GM20431 (cell line): Measurements from ENCODE around the gene ZNF574.

Experiments used
- in situ Hi-C: fragments of 300-500 bp; cut with MseI, MboI; formaldehyde crosslinking; loops from one replicate; pipeline ENCODE4 v1.15.0; 2020; ENCODE audit warnings: low sequenced_read_pairs; ENCODE audit not compliant: unreplicated experiment

ZNF574 gene

DNA sequence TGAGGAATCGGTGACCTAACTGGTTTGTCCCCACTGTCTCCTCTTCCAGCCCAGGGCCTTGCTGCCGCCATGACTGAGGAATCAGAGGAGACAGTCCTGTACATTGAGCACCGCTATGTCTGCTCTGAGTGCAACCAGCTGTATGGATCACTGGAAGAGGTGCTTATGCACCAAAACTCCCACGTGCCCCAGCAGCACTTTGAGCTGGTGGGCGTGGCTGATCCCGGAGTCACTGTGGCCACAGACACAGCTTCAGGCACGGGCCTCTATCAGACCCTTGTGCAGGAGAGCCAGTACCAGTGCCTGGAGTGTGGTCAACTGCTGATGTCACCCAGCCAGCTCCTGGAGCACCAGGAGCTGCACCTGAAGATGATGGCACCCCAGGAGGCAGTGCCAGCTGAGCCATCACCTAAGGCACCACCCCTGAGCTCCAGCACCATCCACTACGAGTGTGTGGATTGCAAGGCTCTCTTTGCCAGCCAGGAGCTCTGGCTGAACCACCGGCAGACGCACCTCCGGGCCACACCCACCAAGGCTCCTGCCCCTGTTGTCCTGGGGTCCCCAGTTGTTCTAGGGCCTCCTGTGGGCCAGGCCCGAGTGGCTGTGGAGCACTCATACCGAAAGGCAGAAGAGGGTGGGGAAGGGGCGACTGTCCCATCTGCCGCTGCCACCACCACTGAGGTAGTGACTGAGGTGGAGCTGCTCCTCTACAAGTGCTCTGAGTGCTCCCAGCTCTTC, 2.7 kb downstream of the ZNF574 start:
- in situ Hi-C loops, result no loop called here

DNA sequence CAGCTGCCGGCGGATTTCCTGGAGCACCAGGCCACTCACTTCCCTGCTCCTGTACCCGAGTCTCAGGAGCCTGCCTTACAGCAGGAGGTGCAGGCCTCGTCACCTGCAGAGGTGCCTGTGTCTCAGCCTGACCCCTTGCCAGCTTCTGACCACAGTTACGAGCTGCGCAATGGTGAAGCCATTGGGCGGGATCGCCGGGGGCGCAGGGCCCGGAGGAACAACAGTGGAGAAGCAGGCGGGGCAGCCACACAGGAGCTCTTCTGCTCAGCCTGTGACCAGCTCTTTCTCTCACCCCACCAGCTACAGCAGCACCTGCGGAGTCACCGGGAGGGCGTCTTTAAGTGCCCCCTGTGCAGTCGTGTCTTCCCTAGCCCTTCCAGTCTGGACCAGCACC, 3.3 kb downstream of the ZNF574 start:
- in situ Hi-C loops, result no loop called here

DNA sequence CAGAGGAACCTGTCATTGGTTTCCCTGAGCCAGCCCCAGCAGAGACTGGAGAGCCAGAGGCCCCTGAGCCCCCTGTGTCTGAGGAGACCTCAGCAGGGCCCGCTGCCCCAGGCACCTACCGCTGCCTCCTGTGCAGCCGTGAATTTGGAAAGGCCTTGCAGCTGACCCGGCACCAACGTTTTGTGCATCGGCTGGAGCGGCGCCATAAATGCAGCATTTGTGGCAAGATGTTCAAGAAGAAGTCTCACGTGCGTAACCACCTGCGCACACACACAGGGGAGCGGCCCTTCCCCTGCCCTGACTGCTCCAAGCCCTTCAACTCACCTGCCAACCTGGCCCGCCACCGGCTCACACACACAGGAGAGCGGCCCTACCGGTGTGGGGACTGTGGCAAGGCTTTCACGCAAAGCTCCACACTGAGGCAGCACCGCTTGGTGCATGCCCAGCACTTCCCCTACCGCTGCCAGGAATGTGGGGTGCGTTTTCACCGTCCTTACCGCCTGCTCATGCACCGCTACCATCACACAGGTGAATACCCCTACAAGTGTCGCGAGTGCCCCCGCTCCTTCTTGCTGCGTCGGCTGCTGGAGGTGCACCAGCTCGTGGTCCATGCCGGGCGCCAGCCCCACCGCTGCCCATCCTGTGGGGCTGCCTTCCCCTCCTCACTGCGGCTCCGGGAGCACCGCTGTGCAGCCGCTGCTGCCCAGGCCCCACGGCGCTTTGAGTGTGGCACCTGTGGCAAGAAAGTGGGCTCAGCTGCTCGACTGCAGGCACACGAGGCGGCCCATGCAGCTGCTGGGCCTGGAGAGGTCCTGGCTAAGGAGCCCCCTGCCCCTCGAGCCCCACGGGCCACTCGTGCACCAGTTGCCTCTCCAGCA, 4.2 kb downstream of the ZNF574 start:
- in situ Hi-C loops, result no loop called here

DNA sequence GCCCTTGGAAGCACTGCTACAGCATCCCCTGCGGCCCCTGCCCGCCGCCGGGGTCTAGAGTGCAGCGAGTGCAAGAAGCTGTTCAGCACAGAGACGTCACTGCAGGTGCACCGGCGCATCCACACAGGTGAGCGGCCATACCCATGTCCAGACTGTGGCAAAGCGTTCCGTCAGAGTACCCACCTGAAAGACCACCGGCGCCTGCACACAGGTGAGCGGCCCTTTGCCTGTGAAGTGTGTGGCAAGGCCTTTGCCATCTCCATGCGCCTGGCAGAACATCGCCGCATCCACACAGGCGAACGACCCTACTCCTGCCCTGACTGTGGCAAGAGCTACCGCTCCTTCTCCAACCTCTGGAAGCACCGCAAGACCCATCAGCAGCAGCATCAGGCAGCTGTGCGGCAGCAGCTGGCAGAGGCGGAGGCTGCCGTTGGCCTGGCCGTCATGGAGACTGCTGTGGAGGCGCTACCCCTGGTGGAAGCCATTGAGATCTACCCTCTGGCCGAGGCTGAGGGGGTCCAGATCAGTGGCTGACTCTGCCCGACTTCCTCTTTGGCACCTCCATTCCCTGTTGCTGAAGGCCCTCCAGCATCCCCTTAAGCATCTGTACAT, 4.9 kb downstream of the ZNF574 start:
- in situ Hi-C loops, result no loop called here

DNA sequence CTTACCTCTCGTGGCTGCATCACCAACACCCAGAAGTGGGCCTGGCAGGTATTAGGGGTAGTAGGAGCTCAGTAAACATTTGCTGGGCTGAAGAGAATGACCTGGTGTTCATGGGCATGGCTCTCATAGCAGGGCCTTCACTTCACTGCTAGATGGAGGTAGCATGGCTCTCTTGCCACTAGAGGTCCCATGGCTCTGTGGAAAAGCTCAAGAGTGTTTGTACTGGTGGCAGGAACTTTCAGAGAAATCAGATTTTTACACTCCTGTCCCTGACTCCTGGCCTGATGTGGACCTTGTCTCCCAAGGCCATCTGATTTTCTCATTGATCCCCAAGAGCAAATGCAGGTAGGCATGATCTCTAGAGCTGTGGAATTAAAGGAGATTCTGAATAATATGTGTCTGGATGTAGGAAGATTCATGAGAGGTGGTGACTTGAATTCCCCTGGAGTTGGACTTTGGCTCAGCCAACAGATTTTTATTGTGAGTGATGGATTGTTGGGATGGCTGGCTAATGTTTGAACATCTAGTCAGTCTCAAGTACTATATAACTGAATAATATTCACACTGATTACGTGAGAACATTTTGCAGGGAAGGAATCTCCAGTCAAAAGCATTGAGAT, 5.7 kb downstream of the ZNF574 start:
- in situ Hi-C loops, result no loop called here

DNA sequence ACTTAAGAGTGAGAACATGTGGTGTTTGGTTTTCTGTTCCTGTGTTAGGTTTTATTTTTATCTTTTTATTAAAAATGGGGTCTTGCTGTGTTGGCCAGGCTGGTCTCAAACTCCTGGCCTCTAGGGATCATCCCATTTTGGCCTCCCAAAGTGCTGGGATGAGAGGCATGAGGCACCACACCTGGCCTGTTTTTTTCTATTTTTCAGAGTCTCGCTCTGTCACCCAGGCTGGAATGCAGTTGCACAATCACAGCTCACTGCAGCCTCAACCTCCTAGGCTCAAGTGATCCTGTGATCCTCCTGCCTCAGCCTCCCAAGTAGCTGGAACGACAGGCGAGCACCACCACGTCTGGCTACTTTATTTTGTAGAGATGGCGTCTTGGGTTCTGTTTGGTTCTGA, 7.6 kb downstream of the ZNF574 start:
- in situ Hi-C loops, result no loop called here

DNA sequence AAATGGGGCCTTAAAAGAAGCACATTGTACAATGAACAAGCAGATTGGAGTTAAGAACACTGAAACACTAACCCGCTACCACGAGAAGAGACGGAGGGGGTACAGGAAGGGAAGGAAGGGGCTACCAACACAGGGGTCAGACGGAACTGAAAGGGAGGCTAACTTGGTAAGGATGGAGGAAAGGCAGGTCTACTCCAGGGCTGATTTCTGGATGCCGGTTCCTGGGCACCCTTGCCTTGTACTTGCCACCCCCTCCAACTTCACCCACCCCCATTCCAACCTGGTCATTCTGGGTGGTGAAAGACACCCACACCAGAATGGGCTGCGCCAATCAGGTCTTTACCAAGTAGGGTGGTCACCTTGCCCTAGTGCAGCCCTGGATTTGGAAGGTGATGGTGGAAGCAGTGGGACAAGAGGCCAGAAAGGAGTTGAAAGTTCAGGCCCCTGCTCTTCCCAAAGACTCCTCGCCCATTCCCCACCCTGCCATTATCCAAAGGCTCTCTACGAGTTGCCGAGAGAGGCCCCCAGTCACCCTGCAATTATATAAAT, 10.3 kb downstream of the ZNF574 start:
- in situ Hi-C loops, result no loop called here

DNA sequence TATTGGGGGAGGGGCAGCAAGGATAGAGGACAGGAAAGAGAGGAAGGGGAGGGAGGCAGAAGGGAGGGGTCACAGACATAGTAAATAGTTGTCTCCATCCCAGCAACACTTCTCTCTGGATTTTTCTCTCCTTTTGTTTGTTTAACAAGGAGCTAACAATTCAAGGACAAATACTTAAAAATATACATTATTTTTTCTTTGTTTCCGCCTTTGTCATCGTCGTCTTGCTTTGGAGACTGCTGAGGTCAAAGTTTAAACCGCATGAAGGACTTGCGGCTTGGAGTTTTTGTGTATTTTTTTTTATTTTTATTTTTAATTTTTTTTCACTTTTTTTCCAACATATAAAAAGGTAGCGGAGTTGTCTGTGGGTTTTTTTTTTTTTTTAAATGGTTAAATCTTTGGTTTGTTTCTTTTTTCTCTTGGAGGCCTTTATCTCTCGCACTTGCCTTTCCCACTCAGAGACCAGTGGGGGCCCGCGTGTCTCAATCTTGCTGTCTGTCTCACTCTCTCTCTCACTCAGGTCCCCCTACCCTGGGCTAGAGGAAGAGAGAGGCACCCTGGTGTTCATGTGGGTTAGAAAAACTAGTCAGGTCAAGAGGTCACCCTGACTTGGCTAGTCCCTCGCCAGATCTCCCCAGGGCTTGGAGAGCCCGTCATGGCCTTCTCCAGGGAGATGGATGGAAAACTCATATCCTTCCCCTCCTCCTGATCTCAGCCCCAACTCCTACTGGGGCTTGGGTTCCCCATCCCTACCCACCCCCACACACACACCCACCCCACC, 11.0 kb downstream of the ZNF574 start:
- in situ Hi-C loops, result no loop called here

DNA sequence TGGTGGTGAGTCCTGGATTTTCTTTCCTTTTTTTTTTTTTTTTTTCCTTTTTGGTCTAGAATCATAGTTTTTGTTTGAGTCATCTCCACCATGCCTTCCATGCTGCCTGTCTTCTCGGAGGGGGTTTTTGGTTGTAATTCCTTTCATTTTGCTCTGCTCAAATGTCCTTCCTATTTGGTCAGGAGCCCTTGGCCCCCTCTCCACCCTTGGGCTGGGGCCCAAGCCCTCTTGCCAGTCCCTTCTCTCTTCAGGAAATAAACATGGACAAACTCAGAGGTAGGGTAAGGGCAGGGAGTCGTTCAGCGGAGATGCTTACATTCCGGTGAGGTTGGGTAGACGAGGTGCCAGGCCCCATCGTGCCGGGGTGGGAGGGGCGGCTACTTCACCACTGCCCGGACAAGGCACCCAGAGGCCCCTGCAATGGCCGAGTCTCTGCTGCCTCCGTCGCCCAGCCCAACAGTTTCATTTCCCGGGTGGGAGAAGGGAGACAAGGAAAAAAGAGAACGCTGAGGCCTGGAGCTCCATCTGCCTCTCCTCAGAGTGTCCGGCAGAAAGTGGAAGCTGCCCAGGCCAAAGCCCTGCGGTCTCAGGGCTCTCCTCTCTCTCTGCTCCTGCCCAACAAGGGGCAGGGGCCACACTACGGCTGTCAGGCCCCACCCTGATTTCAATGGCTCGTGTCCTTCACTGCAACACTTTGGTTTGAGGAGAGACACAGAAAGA, 12.7 kb downstream of the ZNF574 start:
- in situ Hi-C loops, result no loop called here

DNA sequence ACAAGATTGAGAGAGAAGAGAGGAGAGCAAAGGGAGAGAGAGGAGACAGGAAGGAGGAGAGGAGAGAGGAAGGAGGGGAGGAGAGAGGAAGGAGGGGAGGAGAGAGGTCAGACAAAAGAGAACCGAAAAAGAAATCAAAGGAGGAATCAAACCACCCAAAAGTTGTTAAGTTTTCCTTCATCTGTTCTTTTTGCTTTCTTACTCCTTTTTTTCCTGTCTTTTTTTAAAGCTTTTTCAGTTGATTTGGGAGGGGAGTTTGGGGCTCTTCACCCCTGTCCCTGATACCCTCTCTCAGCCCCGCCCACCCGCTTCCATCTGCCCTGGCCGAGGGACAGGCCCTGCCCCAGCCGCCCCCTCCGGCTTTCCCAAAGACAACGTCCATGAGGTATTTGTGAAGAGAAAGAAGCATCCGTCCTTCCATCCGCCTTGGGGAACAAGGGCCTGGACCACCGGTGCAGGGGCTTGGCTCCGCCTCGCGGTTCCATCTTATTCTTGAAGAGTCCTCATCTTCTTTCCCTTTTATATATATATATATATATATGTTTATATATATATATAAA, 13.3 kb downstream of the ZNF574 start:
- in situ Hi-C loops, result no loop called here

DNA sequence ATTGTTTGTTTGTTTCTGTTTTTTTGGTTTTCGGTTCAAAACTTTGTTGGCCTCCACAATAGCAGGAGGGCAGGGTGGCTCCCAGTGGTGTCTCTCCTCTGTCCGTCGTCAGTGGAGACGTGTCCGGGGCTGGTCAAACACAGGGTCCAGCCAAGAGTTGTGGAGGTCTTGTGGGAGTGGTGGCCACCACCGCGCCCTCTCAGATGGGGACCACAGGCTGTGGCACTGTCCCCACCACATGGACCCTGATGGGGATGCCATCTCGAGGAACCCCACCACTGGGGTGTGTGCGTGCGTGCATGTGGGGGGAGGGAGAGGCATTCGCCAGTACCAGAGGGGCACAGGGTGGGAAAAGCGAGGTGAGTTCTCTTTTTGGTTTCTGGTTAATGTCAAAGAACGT, 13.8 kb downstream of the ZNF574 start:
- in situ Hi-C loops, result no loop called here

DNA sequence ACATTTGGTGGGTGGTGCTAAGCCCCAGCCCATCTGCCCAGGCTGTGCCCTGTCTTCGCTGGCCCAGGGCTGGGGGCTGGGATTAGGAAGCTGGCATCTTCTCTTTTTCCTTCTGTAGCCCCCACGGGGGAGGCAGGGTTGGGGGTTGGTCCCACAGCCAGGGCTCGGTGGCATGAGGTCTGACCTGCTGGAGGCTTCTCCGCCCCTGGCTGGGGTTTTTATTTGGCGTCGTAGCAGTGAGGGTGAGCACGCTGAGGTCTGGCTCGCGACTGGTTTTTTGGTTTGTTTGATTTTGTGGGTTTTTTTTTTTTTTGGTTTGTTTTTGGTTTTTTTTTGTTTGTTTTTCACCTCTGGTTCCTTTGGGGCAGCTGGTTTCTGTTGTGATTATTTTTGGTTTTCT, 14.7 kb downstream of the ZNF574 start:
- in situ Hi-C loops, result no loop called here

DNA sequence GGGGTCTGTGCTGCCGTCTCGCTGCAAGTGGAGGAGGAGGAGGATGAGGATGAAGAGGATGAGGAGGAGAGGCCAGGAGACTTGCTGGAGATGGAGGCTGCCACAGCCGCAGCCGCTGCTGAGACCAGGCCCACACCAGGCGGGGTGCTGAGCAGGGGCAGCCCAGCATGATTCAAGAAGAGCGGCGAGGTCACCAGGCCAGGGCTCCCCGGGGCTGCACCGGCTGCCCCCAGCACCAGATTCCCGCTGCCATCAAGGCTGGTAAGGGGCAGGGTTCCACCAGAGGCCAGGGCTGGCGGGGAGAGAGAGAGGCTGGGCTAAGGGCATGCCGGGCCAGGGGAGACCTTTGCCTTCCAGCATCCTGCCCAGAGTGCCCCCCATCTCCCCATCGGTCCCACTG, 15.3 kb downstream of the ZNF574 start:
- in situ Hi-C loops, result no loop called here

DNA sequence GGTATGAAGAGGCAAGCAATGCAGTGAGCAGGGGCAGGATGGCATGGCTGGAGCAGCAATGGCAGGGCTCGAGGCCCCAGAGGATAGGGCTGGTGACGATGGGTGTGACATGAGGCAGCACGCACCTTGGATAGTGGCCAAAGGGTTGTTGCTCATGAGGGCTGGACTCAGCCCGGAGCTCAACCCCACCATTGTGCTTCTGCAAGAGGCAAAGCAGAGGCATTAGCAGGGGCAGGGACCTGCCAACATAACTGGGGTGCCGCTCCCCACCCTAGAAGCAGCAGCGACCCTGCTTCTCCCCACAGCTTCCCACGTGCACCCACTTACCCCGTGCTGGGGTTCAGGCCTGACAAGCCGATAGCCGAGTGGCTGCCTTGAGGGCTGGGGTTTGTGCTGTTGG, 15.8 kb downstream of the ZNF574 start:
- in situ Hi-C loops, result no loop called here

DNA sequence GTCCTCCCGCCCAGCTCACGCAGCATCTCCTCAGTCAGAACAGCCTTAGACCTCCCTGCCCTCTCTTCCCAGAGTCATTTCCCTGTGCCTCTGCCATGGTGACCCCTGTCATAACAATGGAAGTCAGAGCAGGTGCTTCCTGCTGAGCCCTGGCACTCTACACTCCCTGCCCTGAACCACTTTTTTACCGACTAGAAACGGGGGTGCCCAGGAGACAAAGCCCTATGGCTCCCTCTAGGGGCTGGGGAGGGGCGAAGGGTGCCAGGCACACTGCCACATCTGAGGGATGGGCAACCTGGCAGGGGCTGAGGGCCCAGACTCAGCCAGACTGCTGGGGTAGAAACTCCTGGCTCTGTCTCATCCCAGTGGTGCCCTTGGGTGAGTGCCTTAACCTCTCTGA, 16.4 kb downstream of the ZNF574 start:
- in situ Hi-C loops, result no loop called here

DNA sequence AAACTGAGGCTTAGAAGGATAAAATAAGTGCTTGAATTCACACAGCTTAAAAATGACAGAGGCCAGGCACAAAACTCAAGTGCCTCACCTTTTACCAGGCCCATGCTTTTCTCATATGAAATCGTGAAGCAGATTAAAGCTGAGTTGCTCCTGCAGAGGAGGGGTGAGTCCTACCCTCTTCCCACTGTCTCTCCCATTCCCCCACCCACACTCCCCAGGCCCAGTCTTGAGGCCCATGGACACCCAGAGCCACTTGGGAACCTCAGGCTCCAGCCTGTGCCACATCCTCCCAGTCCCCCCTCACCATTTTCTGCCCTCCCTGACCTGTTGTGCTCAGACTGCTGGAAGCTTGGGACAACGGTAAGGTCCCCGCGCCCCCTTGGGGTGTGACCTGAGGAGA, 17.5 kb downstream of the ZNF574 start:
- in situ Hi-C loops, result no loop called here

DNA sequence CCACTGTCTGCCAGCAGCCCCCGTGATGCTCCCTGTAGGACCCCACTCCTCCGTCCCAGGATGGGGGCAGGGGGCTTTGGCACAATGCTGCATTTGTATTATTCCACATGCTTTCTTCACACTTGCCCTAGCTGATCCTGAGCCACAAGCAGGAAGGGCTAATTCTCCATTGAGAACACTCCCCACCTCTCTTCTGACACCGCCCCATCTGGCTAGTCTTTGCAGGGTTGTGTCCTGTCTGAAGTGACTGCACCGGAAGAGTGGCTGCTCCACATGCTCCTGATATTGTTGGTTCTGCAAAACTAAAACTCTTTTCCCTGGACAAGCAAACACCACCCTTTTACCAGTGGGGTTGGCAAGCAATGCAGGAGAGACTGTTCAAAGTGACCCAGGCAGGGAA, 18.0 kb downstream of the ZNF574 start:
- in situ Hi-C loops, result no loop called here

DNA sequence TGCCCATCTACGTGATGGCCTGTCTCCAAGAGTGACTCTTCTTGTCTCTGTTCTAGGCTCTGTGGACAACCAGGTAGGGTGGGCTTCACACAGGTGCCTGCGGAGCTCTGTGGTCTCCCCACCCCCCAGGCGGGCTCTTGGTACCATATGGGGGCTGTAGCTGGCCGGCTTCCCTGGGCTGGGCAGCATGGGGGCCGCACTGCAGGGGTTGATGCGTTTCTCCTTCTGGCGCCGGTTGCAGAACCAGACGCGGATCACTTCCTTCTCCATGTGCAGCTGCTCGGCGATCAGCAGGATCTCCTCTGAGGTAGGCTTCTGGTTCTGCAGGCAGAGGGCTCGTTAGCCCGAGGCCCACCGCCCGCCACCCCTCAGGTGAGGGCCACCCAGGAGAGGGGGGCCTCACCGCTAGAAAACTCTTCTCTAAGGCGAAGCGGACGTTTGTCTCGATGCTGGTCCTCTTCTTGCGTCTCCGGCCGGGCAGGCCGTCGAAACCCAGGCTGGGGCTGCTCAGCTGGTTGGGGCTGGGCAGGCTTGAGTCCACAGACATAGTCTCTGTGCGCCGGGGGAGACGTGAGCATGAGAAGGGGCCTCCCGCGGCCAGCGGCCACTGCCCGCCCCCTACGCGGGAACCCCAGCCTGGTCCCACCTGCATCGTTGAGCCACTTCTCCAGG, 19.3 kb downstream of the ZNF574 start:
- in situ Hi-C loops, result no loop called here
